ENCODE data around the gene MEIS2.

MEIS2 gene

GRCh38 chr15:37037850-37038715 is 62.3 kb downstream of the MEIS2 start:
- DNase-seq = no peak

- DNase-seq = no peak
These were observed 63.2 kb downstream of the MEIS2 start for GRCh38 chr15:37037071-37037655.

- DNase-seq = no peak
These were observed 65.3 kb downstream of the MEIS2 start for GRCh38 chr15:37034835-37035748.

GRCh38 chr15:37034392-37034791 is 66.0 kb downstream of the MEIS2 start:
- DNase-seq = no peak

- DNase-seq = no peak
These were observed 68.1 kb downstream of the MEIS2 start for GRCh38 chr15:37032091-37032775.

GRCh38 chr15:37031198-37031597 is 69.2 kb downstream of the MEIS2 start:
- no peak for DNase-seq

GRCh38 chr15:37028625-37029296 is 71.6 kb downstream of the MEIS2 start:
- DNase-seq = no peak

- DNase-seq = no peak
These were observed 79.5 kb downstream of the MEIS2 start for GRCh38 chr15:37020852-37021251.

GRCh38 chr15:37019479-37020433 is 80.6 kb downstream of the MEIS2 start:
- no peak for DNase-seq

GRCh38 chr15:37017031-37017625 is 83.2 kb downstream of the MEIS2 start:
- DNase-seq = no peak

GRCh38 chr15:37016231-37016630 is 84.1 kb downstream of the MEIS2 start:
- no peak for DNase-seq

- DNase-seq = no peak
These were observed 84.9 kb downstream of the MEIS2 start for GRCh38 chr15:37015451-37015850.

GRCh38 chr15:37015035-37015434 is 85.3 kb downstream of the MEIS2 start:
- DNase-seq = no peak

GRCh38 chr15:37014566-37014965 is 85.8 kb downstream of the MEIS2 start:
- DNase-seq = no peak

GRCh38 chr15:37014137-37014536 is 86.2 kb downstream of the MEIS2 start:
- no peak for DNase-seq

- DNase-seq = no peak
These were observed 89.8 kb downstream of the MEIS2 start for GRCh38 chr15:37010595-37010994.

GRCh38 chr15:37009288-37009687 is 91.1 kb downstream of the MEIS2 start:
- DNase-seq = no peak

GRCh38 chr15:37008205-37008604 is 92.1 kb downstream of the MEIS2 start:
- DNase-seq = no peak

- DNase-seq = no peak
These were observed 93.0 kb downstream of the MEIS2 start for GRCh38 chr15:37007301-37007700.

- DNase-seq = no peak
These were observed 95.2 kb downstream of the MEIS2 start for GRCh38 chr15:37004981-37005735.

Measured in CD4-positive, alpha-beta T cell treated with Interleukin-15 for 1 hour (primary cell).